Measurements from ENCODE around the gene KRT9.
A peak's percentile ranks its signal among the peaks of the same experiment; 100 is the strongest.
"Not testable (repeated sequence)": the region's sequence is repeated elsewhere in the genome, so short reads cannot be mapped to it uniquely, and the experiment has no call there.

KRT9 gene

DNA sequence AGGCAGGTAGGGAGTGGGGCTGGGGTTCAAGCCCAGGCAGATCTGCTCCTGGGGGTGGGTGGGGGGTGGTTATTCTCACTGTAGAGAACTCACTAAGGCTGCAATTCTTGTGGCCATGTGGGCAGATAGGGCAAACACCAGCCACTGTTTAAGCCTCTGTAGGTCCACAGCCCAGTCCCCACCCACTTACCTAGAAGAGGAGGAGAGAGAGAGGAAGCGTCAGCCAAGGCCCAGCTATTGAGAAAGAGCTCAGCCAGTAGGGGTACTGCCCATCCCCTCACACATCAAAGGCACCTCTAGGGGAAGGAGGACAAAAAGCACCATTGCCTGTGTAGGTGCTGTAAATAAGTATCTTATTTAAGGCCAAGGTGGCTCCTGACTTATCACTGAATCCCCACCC lies 27.8 kb upstream of the KRT9 start:
- no peak for DNase-seq

- DNase-seq = no peak
These were observed 23.7 kb upstream of the KRT9 start for GRCh38 chr17:41595585-41595984.

- no peak for DNase-seq
These were observed 22.6 kb upstream of the KRT9 start for GRCh38 chr17:41594363-41594915.

- DNase-seq = no peak
These were observed 21.6 kb upstream of the KRT9 start for GRCh38 chr17:41593306-41593981.

DNA sequence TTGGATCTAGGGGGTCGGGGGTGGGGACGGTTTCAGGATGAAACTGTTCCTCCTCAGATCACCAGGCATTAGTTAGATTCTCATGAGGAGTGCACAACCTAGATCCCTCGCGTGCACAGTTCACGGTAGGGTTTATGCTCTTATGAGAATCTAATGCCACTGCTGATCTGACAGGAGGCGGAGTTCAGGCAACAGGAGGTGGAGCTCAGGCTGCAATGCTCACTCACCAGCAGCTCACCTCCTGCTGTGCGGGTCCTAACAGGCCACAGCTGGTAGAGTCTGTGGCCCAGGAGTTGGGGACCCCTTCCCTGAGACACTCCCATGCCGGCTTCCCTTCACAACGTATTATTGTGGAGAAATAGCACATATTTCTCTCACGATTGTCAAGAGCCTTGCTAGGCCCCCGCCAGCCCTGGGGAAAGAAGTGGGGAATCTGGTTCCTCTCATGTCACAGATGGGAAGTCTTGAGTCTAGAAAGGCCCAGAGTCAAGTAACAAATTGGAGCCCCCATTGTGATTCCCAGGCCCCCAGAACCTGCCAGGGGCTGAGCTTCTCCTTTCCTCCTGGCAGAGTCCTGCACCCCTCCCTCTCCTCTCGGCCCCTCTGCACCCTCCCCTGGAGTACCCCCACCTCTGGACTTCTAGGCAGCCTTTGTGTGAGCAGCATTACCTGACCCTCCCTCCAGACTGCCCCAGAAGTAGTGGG lies 20.9 kb upstream of the KRT9 start:
- no peak for DNase-seq

DNA sequence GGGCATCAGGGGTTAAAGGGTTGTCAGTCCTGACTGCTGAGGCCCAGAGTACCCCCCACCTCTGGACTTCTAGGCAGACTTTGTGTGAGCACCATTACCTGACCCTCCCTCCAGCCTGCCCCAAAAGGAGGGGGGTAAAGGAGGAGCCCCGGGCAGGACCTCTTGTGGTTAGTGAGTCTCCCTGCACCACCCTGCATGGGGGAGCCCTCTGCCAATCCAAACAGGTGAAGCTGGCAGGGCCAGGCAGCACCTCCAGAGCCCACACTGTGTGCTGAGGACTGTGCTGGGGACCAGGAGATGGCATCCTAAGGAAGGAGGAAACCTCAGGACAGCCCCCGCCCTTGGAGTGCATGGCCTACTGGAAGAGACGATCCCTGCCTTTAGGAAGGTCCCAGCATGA lies 17.4 kb upstream of the KRT9 start:
- no peak for DNase-seq

DNA sequence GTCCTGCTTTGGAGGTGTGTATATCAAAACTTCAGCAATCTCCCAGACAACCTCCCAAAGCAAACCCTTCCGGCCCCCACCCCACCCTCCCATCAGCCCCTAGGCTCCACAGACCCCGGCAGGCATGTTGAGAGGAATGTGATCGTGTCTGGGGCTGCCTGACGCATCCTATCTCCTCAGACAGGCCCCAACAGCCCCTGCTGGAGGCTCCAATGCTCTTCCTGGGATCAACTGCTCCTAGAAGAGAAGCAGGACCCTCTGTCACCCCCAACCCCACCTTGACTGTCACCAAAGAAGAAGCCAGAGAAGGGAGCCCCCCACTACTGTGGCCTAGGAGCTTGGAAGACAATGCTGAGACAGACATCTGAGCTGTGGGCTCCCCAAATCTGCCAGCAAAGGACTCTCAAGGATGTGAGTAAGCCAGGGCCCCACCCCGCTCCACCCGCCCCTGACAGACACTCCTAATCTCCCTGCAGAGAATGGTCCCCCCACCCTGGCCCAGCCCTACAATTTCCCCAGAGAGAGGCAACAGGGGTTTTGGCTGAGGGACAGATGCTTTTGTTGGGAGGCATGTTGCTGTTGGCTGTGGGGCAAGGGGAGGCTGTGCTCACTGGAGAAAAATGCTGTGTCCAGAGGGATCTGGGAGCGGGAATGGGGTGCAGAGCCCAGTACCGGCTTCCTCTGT lies 16.4 kb upstream of the KRT9 start:
- no peak for DNase-seq

- DNase-seq = no peak
These were observed 15.1 kb upstream of the KRT9 start, which contains the start of gene KRT14 for GRCh38 chr17:41586863-41587495. TSS of gene KRT14 (minus strand) at chr17:41586895. CDS start at chr17:41586834, 61 bp downstream.

- no peak for DNase-seq
These were observed 13.6 kb upstream of the KRT9 start for GRCh38 chr17:41585301-41586056.

GRCh38 chr17:41584331-41584927 lies 12.6 kb upstream of the KRT9 start:
- not testable (repeated sequence) for DNase-seq

GRCh38 chr17:41583137-41584127 lies 11.6 kb upstream of the KRT9 start:
- no peak for DNase-seq

GRCh38 chr17:41582061-41582968 lies 10.5 kb upstream of the KRT9 start:
- DNase-seq = not testable (repeated sequence)

- no peak for DNase-seq
These were observed 9.7 kb upstream of the KRT9 start for GRCh38 chr17:41581366-41582060.

- DNase-seq = no peak
These were observed 9.0 kb upstream of the KRT9 start for GRCh38 chr17:41580687-41581365.

GRCh38 chr17:41580244-41580575 lies 8.4 kb upstream of the KRT9 start:
- DNase-seq = no peak

DNA sequence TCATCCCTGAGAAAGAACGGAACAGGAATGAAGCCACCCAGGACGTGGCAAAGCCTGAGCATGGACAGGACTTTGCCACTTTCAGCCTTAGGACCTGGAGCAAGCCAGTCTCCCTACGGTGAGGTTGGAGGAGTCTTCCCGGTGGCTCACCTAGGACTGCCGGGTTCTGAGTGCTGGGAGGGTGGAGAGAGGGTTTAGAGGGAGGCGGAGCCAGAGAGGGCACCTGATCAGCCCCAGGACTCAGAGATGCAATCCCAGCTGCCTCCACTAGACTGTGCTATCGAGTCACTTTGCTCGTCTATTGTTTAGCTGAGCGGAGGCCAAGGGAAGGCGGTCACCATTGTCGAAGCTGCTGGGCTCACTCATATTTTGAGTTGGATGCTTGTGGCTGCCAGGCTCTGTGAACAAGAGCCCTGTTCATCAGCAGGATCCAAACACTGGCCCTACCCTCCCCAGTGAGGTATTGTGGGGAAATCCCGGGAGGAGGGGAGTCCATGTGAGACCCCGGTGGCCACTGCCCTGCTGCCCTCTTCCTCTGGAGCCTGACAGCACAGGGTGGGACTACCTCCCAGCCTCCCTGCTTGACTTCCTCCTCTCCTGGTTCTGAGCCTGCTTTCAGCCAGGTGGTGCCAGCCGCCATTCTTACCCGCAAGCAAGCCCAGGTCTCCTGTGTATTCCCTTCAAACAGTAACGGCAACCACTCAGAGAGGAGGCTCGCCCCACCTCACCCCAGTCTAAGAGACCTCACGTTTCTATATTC lies 7.8 kb upstream of the KRT9 start:
- peak; percentile 84 for DNase-seq

DNA sequence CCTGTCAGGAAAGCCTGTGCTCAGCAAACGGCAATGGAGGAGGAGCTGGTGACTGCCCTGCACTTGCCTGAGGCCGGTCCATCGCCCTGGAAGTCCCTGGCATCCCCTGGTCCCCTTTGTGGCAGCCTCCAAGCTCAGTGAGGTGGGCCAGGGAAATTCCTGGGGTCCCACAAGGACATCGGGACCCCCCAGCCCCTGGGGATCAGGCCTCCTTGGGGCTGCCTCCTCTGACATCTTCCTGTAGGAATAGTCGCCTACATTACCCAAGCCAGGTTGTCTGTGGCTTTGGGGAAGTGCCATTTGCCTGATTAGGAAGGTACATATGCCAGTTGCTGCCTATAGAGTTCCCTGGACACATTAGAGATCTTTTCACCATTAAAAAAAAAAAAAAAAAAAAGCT lies 7.1 kb upstream of the KRT9 start:
- DNase-seq = no peak

DNA sequence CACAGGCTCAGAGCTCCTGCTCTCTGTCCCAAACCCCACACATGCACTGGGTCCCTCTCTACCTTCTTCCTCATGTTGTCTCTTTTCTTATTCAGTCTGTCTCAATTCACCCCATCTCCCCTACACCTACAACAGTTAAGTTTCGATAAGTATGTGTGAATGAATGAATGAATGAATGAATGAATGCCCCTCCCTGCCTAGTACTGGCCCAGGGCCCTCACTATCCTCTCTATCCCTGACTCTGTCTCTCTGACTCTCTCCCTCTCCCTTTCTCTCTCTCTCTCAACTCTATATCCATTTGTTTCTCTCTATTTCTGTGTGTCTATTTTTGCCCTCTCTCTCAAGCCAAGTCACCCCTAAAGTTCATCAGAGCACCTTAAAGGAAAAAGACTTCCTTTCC lies 6.7 kb upstream of the KRT9 start:
- no peak for DNase-seq

All from stimulated activated CD4-positive, alpha-beta T cell treated with anti-CD3 and anti-CD28 coated beads, Interleukin-15, amount 100 ng/mL, for 24 hours (primary cell).